SK-N-SH (cell line): Measurements from ENCODE around the gene MTHFD2L. TPM values are rescaled to one million over a fixed set of nuclear protein-coding genes. Genes with fewer than 3 reads are reported as not detected.

ENCODE experiments used
- CTCF ChIA-PET: fragments of 300-600, 350-600 bp; formaldehyde crosslinking; extraction: SDS; loops from one replicate; lab custom pipeline; 2021; lab: Yijun Ruan, JAX
- POLR2A ChIA-PET: fragments of 350-600 bp; sonication (Branson Sonifier 250); formaldehyde crosslinking; extraction: SDS; loops from one replicate; lab custom pipeline; 2020; ENCODE audit warnings: antibody characterized with exemption, inconsistent platforms; lab: Yijun Ruan, JAX
- DNase-seq: peaks from one replicate; pipeline ENCODE4 v3.0.0; 2012
- H2AFZ ChIP-seq: fragments of 200-600 bp; sonication (generic); 2 replicates; pipeline ENCODE4 v1.8.1; 2016; ENCODE audit warnings: antibody characterized with exemption, mild to moderate bottlenecking, low read depth
- H3F3A ChIP-seq: fragments of 200-600 bp; sonication (generic); replicated peaks from 2 replicates; pipeline ENCODE3; 2016; ENCODE audit warnings: antibody characterized with exemption, mild to moderate bottlenecking; ENCODE audit not compliant: insufficient read depth
- H3K27ac ChIP-seq, 2 experiments: fragments of 200-500 bp in 1 of 2; fragments of 200-600 bp in 1 of 2; sonication (Bioruptor generic) in 1 of 2; sonication (generic), shearing (Covaris generic) in 1 of 2; 2 replicates each; pipeline versions ENCODE4 v1.5.1 to v1.6.1; 2014 to 2016; ENCODE audit warnings: low read depth in 2 of 2, inconsistent platforms in 1 of 2, low read length in 1 of 2, mild to moderate bottlenecking in 1 of 2, mixed read lengths in 1 of 2
- H3K27me3 ChIP-seq: fragments of 200-600 bp; sonication (generic), shearing (Covaris generic); 2 replicates; pipeline ENCODE4 v1.6.1; 2016; ENCODE audit warnings: mixed run types; ENCODE audit not compliant: insufficient read depth
- H3K36me3 ChIP-seq, 2 experiments: fragments of 200-500 bp in 1 of 2; fragments of 200-600 bp in 1 of 2; sonication (Bioruptor generic) in 1 of 2; sonication (generic) in 1 of 2; replicated peaks in 1 of 2; 2 replicates each; pipeline versions ENCODE3 to v1.5.1; 2014 to 2016; ENCODE audit warnings: low read length in 1 of 2, mild to moderate bottlenecking in 1 of 2; ENCODE audit not compliant: insufficient read depth in 2 of 2, control insufficient read depth in 1 of 2
- H3K4me1 ChIP-seq, 2 experiments: fragments of 200-500 bp in 1 of 2; fragments of 200-600 bp in 1 of 2; sonication (Bioruptor generic) in 1 of 2; sonication (generic), shearing (Covaris generic) in 1 of 2; 2 replicates each; pipeline versions ENCODE4 v1.5.1 to v1.6.1; 2014 to 2016; ENCODE audit warnings: low read depth in 1 of 2, low read length in 1 of 2, mixed run types in 1 of 2; ENCODE audit not compliant: insufficient read depth in 2 of 2, control insufficient read depth in 1 of 2
- H3K4me2 ChIP-seq: fragments of 200-600 bp; sonication (generic), shearing (Covaris generic); 2 replicates; pipeline ENCODE4 v1.6.1; 2017; ENCODE audit warnings: mixed run types
- H3K4me3 ChIP-seq, 2 experiments: fragments of 200-500 bp in 1 of 2; fragments of 200-600 bp in 1 of 2; sonication (Bioruptor generic) in 1 of 2; sonication (generic), shearing (Covaris generic) in 1 of 2; 2 replicates each; pipeline versions ENCODE4 v1.5.1 to v1.8.1; 2014 to 2016; ENCODE audit warnings: low read depth in 2 of 2, inconsistent platforms in 1 of 2, low read length in 1 of 2, mild to moderate bottlenecking in 1 of 2, mixed read lengths in 1 of 2, moderate library complexity in 1 of 2
- H3K79me2 ChIP-seq: fragments of 200-600 bp; sonication (generic); 2 replicates; pipeline ENCODE4 v1.8.1; 2017; ENCODE audit warnings: mild to moderate bottlenecking; ENCODE audit not compliant: insufficient read depth
- H3K9ac ChIP-seq: fragments of 200-600 bp; sonication (generic); 2 replicates; pipeline ENCODE4 v1.6.1; 2017; ENCODE audit warnings: mixed run types
- H3K9me2 ChIP-seq: fragments of 200-600 bp; sonication (generic); 2 replicates; pipeline ENCODE4 v1.6.1; 2017; ENCODE audit warnings: mixed run types
- H3K9me3 ChIP-seq: fragments of 200-600 bp; sonication (generic); 2 replicates; pipeline ENCODE4 v1.6.1; 2017; ENCODE audit warnings: mixed run types, mild to moderate bottlenecking, moderate library complexity
- H4K20me1 ChIP-seq: fragments of 200-600 bp; sonication (generic); 2 replicates; pipeline ENCODE4 v1.6.1; 2017; ENCODE audit warnings: mild to moderate bottlenecking, mixed run types; ENCODE audit not compliant: insufficient read depth
- EP300 ChIP-seq, 2 experiments: IDR thresholded peaks; 2 replicates each; pipeline versions ENCODE4 v1.4.0 to v1.6.1; 2012; ENCODE audit warnings: borderline replicate concordance in 1 of 2, low read depth in 1 of 2, low read length in 1 of 2
- IRF3 ChIP-seq: fragments of 150-350 bp; IDR thresholded peaks from 2 replicates; pipeline ENCODE4 v1.6.1; 2016; ENCODE audit warnings: mild to moderate bottlenecking, low read depth, low read length
- NFIC ChIP-seq: IDR thresholded peaks from 2 replicates; pipeline ENCODE4 v1.4.0; 2012; ENCODE audit warnings: borderline replicate concordance
- NRF1 ChIP-seq: IDR thresholded peaks from 2 replicates; pipeline ENCODE4 v1.6.1; 2012; ENCODE audit warnings: low read depth, mild to moderate bottlenecking, low read length
- POLR2AphosphoS5 ChIP-seq: IDR thresholded peaks from 2 replicates; pipeline ENCODE4 v1.6.1; 2012; ENCODE audit warnings: low read depth, low read length
- RFX5 ChIP-seq: IDR thresholded peaks from 2 replicates; pipeline ENCODE4 v1.6.1; 2012; ENCODE audit warnings: mild to moderate bottlenecking, improper control_type of control experiment, low read length
- YY1 ChIP-seq: IDR thresholded peaks from 2 replicates; pipeline ENCODE4 v1.4.0; 2012; ENCODE audit warnings: low read depth, mild to moderate bottlenecking
- WGBS: methylation state at CpG from one replicate; pipeline ENCODE4 v1.1.6; 2017; ENCODE audit warnings: low lambda C conversion rate; 5-methylcytosine and 5-hydroxymethylcytosine counted together
- polyA plus RNA-seq, 3 experiments: library from polyadenylated mRNA; depleted of rRNA; stranded (reverse); fragments of >200 nt; gene quantifications; 2 replicates each; pipeline ENCODE4 v1.2.3, GENCODE V29; 2012
- TF ChIP-seq, protein P1 (sequence below): IDR thresholded peaks from 2 replicates; pipeline ENCODE4 v1.4.0; 2012; ENCODE audit warnings: low read depth

Gene MTHFD2L
- polyA plus RNA-seq, 1 of the 3 experiments (the other 2 are of a cell fraction), result 4.8 TPM

GRCh38 chr4:74118600-74119338 lies 39.1 kb upstream of the MTHFD2L start:
- ChIA-PET POLR2A (no interaction called here), CTCF (interaction anchor here (1.0 to 1.1 kb wide), 2 partner anchors 16 to 58 kb away, joined by 3 to 5 read pairs; no protein-coding TSS in a partner anchor)
- Histone ChIP-seq H2AFZ (no peak overlapping the region), H3K27me3 (no peaks in the 10 kb centered on the region), H3K4me2 (no peak overlapping the region), H3K79me2 (no peaks in the 10 kb centered on the region), H3K4me3 (no peak overlapping the region), H3K36me3 (no peaks in the 10 kb centered on the region), H4K20me1 (no peaks in the 10 kb centered on the region), H3K9ac (no peak overlapping the region), H3K9me2 (no peaks in the 10 kb centered on the region), H3F3A (peaks cover 17% of the 10 kb centered on the region), H3K9me3 (no peaks in the 10 kb centered on the region), H3K4me1 (peaks cover 0 to 18% of the 10 kb centered on the region in 2 experiments; a peak in 1 of 4 replicates), H3K27ac (no peak overlapping the region)
- TF ChIP-seq, protein P1, sequence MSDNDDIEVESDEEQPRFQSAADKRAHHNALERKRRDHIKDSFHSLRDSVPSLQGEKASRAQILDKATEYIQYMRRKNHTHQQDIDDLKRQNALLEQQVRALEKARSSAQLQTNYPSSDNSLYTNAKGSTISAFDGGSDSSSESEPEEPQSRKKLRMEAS, result no peak
- DNase-seq, result no peak
- 90% methylated on average over 6 of the region's 6 CpGs for WGBS

DNA sequence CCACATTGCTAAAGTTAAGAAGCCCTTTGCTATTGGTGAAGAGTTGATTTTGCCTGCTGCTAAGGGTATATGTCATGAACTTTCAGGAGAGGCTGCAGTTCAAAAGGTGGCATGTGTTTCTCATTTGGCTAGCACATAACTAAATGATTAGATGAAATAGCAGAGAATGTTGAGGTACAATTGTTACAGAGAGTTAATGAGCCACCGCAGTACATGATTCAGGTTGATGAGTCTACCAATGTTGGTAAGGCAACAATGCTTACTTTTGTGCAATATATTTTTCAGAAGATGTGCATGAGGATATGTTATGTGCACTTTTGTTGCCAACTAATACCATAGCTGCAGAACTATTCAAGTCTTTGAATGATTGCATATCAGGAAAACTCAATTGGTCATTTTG lies 37.8 kb upstream of the MTHFD2L start:
- Histone ChIP-seq H3K27me3 (no peaks in the 10 kb centered on the region), H2AFZ (no peak overlapping the region), H3K9ac (no peak overlapping the region), H3K4me3 (no peak overlapping the region), H3K27ac (no peak overlapping the region), H3K4me1 (0 out of 4 replicates have a peak, but pooled peaks cover 0 to 13% of the 10 kb centered on the region in 2 experiments), H3K9me3 (no peaks in the 10 kb centered on the region; the same call in 1 of the 2 replicates), H3K36me3 (no peaks in the 10 kb centered on the region), H3F3A (peaks cover 13% of the 10 kb centered on the region), H3K4me2 (no peak overlapping the region), H4K20me1 (no peaks in the 10 kb centered on the region), H3K9me2 (no peaks in the 10 kb centered on the region), H3K79me2 (no peaks in the 10 kb centered on the region)
- ChIA-PET POLR2A (no interaction called here), CTCF (interaction anchor here (1.6 kb wide), 1 partner anchor 15 kb away, joined by 5 read pairs; no protein-coding TSS in a partner anchor)
- TF ChIP-seq RFX5, result no peak
- no peak for TF ChIP-seq NRF1
- TF ChIP-seq IRF3, result no peak
- no peak for TF ChIP-seq YY1
- no peak for TF ChIP-seq NFIC
- TF ChIP-seq, protein P1, result no peak
- no peak for TF ChIP-seq EP300 (IDR thresholded peaks at IDR 0.05; ENCODE audit: borderline replicate concordance in 1 of 2, low read depth in 1 of 2, low read length in 1 of 2)
- no peak for TF ChIP-seq POLR2AphosphoS5
- DNase-seq, result no peak
- WGBS, result 50% methylated on average over 1 of the region's 1 CpG
